Tongue (tissue), 2 donors: ENCODE data around the gene CHST9. TPM values are rescaled to one million over a fixed set of nuclear protein-coding genes. Genes with fewer than 3 reads are reported as not detected.
"Not testable (repeated sequence)": the region's sequence is repeated elsewhere in the genome, so short reads cannot be mapped to it uniquely, and the experiment has no call there.

Source experiments
- DNase-seq: peaks from one replicate; pipeline ENCODE4 v3.0.0-alpha.2; 2015
- total RNA-seq: library from RNA; depleted of rRNA; stranded (reverse); fragments of >200 nt; gene quantifications from one replicate; pipeline ENCODE4 v1.2.3, GENCODE V29; 2014

Gene CHST9
- total RNA-seq, 1 donor from 2014 or later, result 6.2 TPM

DNA sequence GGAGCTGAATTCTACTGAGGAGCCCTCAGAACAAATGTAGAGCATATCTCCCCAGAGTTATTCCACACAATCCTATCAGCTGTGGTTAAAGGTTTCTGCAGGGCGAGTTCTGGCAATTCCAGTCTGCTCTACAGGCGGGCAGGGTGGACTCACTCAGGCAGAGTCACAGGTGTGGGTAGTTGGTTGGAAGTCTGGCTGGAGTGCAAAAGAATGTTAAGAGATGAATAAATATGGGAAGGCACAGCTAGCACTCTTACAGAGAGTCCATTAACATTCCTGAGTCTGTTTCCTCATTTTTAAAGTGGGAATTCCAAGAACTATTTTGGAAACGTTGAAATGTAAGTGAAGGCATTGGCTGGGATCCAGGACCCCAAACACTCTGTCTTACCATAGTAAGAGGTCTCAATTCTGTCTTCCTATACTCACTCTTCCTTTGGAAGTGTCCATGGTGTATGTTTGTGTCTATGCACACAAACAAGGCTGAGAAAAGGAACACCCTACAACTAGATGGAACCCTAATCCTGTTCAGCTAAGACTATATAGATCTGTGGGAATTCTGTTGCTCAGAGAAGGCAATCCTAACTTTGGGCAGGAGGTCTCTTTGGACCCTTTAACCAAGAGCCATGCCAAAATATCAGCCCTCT is 256.3 kb downstream of the CHST9 start:
- peak; percentile 12 for DNase-seq

DNA sequence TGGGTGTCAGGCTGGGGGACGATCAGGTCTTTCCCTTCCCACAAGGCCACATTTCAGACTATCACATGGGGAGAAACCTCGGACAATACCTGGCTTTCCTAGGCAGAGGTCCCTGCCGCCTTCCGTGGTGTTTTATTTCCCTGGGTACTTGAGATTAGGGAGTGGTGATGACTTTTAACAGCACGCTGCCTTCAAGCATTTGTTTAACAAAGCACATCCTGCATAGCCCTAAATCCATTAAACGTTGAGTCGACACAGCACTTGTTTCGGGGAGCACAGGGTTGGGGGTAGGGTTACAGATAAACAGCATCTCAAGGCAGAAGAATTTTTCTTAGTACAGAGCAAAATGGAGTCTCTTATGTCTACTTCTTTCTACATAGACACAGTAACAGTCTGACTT is 257.3 kb downstream of the CHST9 start:
- DNase-seq, result not testable (repeated sequence)

DNA sequence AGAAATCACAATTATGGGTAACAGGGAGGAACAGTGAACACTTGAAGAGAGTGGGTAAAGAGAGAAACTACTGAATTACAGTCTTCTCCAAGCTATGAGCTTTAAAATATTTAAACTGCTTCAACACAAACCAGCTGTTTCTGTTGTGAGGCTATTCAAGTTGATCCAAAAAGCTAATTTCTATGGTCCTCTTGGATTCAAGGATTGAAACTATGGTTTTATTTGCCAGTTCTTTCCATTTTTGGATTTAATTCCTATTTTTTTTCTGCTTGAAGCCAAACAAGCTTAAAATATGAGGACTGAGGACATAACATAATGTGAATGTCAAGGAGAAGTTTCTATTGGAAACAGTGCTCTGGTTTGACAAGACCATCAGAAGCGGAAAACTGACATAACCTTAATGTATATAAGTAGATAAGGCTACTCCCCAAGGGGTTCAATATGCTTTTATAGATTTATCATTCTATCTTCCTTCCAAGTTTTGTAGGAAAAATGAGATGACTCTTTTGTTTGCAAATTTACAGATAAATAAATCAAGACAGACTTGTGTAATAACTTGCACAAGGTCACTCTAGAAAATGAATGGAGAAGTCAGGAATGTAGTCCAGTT is 258.9 kb downstream of the CHST9 start:
- peak; percentile 69 for DNase-seq

DNA sequence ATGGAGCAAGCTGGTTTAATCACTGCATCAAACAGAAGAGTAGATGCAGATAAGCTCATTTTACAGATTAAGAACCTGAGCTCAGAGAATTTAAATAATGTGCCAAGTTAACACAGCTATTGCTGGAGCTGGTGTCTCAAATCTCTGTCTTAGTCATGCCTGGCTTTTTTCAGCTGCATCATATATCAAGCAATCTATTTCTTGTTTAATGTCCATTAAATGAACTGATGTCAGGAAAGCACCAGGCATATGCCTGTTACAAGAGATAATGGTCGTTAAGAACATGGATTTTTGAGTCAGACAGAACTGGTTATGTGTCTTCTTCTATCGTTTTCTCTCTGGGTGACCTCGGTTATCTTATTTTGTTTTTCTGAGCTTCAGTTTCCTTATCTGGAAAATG is 259.8 kb downstream of the CHST9 start:
- DNase-seq, result no peak

DNA sequence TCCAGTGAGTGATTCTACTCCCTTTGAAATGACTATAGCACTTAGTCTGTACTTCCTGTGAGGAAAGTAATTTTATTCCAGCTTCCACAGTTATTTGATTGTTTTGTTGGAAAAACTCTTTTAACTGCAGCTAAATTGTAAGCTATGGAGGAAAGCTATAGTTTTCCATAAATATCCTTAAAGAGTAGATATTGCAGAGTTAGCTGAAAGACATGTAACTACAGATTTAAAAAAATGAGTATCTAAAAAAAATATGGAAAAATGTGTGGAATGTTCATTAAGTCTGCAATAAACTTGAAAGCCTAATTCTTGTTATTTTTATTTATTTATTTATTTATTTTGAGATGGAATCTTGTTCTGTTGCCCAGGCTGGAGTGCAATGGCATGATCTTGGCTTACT is 262.8 kb downstream of the CHST9 start:
- DNase-seq, result no peak

DNA sequence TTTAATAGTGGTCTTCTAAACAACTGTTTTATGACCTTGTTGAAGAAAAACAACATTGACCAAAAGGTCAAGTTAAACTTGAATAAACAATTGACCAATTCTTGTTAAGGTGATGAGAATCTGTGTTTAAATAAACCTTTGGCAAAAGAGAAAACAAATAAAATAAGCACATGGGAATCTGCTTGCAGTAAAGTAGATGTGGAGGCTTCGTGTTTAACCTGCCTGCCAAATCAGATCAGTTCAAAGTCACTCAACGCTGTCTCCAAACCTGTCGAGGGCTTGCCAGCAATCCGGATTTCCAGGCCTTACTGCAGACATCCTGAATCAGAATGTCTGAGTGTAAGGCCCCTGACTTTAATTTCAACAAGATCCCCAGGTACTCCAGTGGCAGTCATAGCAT is 264.5 kb downstream of the CHST9 start:
- DNase-seq, result no peak

DNA sequence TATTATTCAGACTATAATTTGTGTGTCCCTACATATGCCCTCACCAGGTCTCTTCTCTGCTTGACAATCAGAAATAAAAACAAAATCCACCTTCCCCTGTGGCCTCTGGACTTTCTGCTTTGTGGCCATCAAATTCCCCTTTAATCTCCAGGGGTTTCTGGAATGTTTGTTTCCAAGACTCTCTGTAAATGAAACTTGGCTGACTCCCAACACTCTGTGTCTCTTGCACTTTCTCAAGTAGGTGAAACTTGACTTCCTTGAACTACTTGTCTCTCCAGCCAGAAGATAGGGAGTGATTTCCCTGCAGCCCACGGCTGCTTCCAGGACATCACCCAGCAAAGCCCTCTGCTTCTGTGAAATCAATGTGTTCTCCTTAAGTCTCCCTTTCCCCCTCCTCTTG is 265.5 kb downstream of the CHST9 start:
- DNase-seq, result peak; percentile 42

DNA sequence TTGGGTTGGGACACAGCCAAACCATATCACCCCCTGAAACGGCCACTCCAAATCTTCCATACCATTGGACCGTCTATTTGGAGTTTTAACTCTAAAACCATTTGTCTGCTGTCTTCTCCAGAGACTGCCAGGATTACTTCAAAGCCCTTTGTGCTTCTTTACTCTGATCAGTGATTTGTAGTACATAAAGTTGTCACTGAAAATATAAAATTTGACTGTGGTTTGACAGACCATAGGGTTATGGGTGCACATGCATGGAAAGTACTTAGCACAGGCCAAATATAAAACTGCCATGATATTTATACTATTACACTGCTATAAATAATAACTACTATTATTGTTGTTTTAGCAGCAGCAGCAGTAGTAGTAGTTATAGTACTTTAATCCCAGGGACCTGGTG is 265.9 kb downstream of the CHST9 start:
- no peak for DNase-seq

DNA sequence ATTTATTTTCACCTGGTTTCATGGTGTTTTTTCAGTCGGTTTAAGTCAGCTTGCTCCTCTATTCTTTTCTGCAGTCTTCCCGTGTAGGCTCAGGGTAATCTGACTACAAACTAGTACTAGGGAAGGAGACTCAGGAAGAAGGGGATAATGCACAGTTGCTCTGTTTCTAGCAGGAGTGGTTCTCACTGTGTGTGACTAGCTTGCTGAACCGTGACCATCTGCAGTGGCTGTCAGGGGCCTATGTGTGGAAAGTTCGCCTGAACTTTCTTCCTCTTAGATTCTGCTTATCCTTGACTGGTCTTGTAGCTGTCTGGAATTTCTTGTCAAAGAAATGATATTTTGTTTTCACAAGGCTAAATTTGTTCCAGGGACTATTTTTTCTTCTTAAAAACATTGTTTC is 273.3 kb downstream of the CHST9 start:
- DNase-seq, result peak; percentile 22

DNA sequence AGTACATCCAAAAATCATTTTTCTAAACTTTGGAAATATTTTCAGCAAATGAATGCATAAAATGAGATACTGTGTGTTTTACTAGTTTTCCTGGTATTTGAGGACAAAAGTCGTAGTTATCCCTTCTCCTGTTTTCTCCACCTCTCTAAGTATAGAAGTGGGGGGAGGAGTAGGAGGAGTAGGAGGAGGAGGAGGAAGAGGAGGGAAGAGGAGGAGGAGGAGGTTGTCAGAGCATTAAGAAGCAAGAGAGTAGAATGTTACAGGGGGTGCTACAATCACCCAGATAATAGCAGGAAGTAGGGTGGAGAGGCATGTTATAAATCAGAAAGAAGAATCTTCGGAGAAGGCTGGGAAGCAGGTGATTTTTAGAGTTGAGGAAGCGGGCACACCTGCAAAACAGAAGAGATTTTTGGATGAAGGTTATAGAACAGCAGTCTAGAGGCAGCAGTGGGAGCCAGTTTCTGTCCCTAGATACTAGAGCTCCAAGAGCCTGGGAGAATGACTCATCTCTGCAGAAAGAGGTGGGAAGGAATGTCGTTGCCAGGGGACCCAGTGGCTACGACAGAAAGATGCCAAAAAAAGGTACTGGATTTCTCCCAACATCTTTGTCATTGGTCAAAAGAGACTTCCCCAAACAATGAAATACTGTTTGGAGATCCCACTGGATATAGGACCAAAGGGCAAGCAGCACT is 275.4 kb downstream of the CHST9 start:
- no peak for DNase-seq

DNA sequence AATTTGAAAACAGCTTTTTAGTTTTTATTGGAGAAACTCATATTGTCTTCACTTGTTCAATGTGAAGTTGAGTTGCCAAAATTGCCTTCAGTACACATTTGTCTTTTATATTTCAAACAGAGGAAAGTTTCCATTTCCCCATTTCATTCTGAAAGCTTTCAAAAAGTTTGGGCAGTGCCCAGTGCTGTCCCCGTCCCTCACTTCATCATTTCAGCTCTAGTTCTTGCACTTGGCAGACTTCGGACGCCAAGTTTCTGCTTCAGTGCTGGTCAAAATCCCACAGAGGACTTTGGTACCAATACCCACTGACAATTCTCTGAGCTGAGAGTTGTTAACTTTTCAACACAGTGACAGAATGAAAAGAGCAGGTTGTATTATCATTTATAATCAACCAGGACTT is 276.2 kb downstream of the CHST9 start:
- no peak for DNase-seq

DNA sequence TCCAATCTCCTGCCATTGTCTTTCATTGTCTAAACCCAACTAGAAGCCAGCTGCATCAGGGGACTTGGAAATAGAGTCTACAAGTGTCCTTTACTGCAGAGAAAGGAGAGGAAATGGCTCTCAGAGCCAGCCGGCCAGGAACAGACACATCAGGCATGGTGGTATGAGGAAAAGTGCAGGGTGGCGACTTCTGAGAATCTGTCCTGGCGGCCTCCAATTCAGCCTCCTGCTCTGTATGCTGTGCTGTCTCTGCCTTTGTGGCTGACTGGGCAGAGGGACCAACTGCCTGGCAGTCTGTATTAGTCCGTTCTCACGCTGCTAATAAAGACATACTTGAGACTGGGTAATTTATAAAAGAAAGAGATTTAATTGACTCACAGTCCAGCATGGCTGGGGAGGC is 282.8 kb downstream of the CHST9 start:
- no peak for DNase-seq

DNA sequence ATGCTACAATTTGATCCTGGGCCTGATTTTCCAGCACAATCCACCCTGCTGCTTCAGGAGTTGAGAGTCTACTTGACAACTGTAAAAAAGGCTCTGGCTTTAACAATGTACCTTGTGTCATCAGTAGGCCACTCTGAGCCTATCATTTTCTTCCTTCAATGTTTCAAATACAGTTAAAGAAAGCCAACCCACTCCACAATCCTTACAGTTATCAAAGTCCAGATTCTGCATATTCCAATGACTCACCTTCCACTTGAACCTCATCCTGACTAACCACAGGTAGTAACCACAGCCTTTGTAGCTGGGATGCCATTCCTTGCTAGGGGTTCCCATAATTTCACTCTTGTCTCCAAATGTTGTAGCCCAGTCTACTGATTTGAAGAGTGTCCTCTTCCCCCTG is 284.1 kb downstream of the CHST9 start:
- no peak for DNase-seq

DNA sequence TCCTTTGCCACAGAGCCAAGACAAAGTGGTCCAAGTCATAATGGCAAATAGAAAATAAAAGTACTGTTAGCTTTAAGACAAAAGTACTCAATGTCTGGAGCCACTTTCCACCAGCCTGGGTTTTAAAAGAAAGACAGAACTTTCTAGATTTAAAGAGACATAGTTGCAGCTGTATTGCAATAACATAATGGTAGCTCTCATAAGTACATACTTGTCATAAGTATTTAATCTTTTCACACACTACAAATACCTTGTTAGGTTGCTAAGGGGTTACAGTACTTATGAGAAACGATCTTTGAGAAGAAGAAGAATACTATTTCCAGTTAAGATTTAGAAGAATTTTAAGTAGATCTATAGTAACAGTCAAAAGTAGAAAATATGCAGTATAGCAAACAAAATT is 290.7 kb downstream of the CHST9 start:
- no peak for DNase-seq

DNA sequence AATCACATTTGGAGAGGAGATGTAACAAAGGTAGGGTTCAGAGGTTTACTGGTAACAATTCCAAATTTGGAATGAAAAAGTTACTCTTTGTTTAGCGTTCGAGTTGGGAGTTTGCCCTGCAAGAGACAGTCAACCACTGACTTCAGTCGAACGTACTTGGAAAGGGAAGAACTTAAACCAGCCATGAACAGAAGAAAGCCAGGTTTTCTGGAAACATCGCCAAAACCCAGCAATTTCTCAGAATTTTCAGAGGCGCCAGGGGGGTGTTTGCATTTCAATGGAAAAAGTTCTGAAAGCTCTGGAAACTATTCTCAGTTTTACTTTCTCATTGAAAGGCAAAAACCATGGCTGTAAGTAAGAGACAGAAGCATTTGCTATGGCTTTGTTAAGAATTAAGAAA is 291.1 kb downstream of the CHST9 start:
- DNase-seq, result peak; percentile 72

DNA sequence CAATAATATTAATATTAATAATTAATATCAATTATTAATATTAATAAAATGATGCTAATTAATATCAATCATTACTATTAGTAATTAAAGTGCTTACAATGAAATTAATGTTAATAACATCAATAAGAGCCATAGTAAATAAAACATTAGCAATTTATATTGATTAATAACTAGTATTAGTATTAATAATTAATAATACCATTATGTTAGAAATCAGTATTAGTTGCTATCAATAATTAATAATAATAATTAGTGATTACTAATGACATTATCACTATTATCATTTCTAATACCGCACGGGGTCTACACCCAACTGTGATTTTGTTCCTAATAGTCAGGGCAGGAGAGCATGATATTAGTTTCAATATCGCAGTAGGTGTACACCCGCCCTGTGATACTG is 296.8 kb downstream of the CHST9 start:
- no peak for DNase-seq

DNA sequence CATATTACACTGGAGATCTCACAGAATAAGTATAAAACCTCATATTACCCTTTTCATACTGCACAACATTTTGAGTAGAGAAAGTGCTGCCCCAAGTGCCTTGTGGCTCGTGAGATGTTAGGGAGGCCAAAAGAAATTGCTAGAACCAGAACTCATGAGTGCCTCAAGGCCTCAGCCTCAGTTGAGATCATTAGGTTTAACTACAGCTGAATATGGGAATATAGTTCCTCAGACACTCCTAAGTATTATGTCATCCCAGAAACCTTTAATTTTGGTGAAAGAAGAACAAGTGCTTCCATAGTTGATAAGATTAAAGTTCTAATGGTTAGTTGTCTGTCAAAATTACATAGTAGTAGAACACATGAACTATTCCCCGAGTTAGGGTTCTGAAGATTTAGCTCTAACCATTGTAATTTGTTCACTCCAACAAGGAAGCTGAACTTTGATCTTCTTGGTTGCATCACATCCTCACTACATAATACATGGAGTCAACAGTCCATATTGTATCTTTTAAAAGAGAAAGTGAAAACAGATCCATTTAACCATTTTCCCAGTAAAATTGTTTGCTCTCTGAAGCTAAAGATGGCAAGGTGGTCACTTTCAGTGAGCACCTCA is 310.0 kb downstream of the CHST9 start:
- DNase-seq, result no peak

DNA sequence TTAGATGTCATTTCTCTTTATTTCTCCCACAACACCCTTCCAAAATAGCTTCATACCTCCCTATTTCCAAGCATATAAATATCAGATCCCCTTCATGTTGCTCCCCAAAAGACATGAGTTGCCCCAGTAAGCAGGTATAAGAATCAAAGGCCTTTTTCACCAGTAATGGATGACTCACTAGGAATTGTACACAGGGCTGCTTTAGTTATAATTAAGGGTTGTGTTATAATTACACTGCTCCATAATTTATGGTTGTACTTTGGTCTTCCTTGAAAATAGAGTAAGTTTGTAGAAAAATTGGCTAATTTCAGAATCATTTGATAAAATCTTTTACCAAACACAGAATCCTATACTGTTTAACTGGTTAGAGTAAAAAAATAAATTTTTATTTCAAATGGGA is 310.8 kb downstream of the CHST9 start:
- DNase-seq, result no peak

DNA sequence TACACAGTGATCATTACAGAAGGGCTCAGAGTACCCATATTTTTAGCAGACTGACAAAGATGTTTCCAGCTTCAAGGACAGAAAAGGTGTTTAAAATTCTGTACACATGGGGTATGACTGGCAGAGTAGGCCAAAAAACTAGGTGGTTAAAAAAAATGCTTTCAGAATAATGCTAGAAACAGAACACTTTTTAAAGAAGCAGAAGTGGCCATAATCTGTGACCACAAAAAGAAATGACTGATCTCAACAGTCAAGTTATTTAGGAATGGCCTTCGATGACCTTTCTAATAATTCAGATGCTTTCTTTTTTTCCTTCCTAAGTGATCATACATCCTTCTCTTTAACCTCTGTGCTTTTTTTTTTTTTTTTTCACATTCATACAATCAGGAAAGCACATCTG is 315.5 kb downstream of the CHST9 start:
- no peak for DNase-seq

DNA sequence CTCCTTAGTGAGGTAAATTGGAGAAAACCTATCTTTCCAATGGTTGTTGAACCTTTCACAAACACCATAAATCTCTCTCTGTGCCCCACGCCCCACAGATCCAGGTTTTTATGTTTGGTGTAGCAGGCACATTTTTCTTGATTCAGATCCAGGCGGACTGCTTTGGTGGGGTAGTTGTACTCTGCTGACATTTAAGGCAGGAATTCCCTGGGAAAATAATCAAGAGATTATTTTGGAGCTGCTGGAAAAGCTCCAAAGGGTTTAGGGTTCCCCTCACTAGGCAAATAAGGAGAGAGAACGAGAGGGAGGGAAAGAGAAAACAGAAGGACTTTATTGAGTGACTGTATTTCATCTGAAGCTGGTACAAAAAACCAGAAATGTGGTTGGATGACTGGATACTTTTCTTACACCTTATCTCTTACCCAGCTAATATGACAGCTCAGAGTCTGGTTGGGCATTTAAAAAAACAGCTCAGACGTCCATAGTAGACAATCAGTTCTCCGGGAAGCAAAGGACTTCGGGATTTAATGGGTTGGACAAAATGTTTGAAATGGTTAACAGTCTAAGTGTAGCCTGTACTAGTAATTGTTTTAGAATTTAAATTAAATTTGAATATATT is 316.0 kb downstream of the CHST9 start:
- DNase-seq, result peak; percentile 73

DNA sequence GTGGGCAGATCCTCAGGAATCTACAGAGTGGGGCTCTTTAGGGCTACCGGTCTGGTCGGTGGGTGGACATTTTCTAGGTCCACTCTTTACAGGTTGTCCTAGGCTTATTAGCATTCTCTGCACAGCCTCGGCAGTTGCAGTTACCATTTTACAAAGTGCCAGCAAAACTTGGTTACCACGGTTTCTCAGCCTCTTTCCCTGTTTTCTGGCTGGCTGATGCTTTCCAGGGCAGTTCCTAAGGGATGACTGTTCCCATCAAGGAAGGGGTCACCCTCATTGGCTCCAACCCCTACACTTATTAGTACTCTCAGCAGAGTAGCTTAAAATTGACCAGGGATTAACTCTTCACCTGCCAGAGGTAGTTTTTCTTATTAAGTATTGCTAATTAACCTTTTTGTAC is 317.6 kb downstream of the CHST9 start:
- DNase-seq, result no peak

DNA sequence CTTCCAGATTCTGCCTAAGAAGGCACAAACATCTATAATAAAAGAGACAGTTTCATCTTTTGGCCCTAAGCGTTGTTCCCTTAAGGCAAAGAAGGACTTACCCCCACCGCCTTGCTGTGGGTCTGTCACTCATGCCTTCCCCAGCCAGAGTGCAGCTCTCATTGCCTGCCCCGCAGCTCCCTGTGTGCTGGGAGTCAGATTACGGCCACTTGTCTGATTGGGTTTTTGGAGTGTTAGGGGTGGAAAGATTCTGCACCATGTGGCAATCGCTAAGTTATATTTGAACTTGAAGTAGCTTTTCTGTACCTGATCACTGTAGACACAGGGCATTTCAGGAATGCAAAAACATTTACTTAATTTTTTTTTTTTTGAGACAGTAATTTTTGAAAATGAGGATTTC is 319.6 kb downstream of the CHST9 start, which contains the start of gene AQP4:
AQP4 (minus strand) TSS at position 151 of the 400 bp plus-strand sequence; CDS start at position 133, 18 bp downstream.
- DNase-seq, result peak; percentile 70

DNA sequence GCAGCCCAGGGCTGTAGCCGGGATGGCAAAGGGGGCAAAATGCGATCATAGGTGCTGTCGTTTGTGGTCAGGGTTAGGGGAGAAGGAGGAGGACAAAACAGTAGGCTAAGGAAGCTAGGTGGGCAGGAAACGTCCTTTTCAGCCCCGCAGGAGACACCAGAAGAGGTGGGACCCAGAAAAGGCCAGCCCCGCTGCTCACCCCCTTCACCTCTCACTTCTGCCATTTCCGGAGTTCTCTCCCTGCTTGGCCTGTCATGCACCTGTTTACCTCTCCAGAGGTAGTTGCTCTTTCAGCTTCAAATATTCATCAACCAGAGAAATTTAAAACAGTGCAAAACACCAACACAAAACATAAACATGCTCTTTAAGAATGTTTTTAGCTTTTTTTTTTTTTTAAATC is 320.4 kb downstream of the CHST9 start:
- no peak for DNase-seq
